GM21825 (cell line): ENCODE data around the gene STIM1.
"Not testable (repeated sequence)": the region's sequence is repeated elsewhere in the genome, so short reads cannot be mapped to it uniquely, and the experiment has no call there.

Source experiments
- ATAC-seq: cut with Tn5 transposase; IDR thresholded peaks from one replicate; pipeline ENCODE4 v1.9.1; 2021; ENCODE audit warnings: mild to moderate bottlenecking, moderate library complexity; ENCODE audit not compliant: unreplicated experiment

STIM1 gene

DNA sequence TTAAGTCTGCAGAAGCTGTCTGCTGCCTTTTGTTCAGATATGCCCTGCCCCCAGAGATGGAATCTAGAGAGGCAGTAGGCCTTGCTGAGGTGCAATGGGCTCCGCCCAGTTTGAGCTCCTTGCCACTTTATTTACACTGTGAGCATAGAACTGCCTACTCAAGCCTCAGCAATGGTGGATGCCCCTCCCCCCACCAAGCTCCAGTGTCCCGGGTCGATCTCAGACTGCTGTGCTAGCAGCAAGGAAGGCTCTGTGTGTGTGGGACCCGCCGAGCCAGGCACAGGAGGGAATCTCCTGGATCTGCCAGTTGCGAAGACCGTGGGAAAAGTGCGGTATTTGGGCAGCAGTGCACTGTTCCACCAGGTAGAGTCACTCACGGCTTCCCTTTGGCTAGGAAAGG is 161.1 kb downstream of the STIM1 start:
- not testable (repeated sequence) for ATAC-seq

DNA sequence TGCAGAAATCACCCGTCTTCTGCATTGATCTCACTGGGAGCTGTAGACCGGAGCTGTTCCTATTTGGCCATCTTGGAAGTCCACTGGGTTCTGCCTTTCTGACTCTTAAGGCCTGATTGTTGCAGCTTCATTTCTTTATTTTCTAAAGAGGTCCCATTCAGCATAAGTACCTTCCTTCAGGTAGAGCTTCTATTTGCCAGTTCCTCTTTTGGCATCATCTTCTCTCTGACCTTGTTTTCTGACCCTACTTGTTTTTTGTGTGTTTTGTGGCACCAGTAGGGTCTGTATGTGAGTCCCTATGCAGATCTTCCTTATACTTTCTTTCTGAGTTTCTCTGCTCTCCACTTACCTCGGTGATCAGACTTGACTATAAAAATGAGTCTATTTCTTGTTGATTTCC is 161.7 kb downstream of the STIM1 start:
- ATAC-seq = no peak

DNA sequence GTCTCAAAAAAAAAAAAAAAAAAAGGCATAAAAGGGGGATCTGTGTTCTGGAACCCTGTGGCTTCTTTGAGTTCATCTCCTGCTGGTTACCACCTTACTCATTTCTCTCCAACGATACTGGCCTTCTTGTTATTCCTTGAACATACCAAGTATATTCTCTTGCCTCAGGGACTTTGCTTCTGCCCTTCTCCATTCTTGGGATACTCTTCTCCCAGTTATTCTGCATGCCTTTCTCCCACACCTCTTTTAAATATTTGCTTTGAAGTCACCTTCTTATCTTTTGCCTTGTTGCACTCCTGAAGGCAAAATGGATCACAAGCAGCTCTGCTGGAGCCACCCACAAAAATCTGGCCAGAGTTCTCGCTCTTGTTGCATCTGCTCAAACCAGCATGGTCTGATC is 163.2 kb downstream of the STIM1 start:
- no peak for ATAC-seq

DNA sequence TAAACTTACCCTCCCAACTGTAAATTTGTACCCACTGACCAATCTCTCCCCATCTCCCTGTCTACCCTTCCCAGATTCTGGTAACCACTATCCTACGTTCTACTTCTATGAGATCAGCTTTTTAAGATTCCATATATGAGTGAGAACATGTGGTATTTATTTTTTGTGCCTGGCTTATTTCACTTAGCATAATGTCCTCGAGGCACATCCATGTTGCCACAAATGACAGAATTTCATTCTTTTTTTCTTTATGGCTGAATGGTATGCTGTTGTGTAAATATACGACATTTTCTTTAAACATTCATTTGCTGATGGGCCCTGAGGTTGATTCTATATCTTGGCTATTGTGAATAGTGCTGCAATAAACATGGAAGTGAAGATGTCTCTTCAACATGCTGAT is 164.4 kb downstream of the STIM1 start:
- no peak for ATAC-seq

DNA sequence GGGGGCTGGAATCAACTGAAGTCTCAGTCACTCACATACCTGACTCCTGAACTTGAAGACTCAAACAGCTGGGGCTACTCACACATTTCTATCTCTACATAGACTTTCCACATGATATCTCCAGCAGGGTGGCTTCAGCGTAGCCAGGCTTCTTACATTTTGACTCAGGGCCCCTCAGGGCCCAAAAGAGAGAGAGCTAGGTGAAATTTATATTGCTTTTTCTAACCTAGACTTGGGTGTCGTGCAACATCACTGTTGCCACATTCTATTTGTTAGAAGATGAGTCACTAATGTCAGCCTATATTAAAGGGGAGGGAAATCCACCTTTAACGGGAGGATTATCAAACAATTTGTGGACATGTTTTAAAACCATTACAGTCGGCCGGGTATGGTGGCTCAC is 167.2 kb downstream of the STIM1 start:
- ATAC-seq = no peak

DNA sequence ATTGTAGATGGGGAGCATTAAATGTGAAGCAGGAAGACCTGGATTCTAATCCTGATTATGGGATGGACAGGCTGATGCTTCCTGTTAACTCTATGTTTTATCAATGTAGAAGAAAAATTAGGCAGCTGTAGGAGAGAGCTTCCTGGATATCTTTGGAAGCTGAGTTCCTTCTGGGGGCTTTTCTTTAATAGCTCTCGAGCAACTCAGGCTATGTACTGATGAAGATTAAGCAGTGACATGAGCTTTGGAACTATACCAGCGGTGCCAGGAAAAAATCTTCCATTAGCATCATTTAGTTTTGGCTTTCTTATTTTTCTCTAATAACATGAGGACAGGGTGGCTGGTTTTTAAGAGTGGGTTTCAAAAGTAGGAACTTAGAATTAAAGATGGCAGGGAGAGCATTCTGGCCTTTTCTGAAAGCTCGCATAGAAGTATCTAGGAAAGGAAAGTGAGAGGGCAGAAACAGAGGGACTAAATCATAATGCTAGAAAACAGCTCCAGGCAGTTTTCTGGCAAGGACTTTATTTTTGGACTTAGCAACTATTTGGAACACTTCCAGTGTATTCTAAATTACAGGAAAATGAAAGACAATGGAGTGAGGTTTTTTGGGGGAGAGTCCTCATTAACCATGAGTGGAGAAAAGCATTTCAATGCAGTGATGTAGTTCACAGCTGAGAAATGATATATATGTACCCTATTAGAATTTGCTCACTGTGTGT is 169.9 kb downstream of the STIM1 start:
- no peak for ATAC-seq

DNA sequence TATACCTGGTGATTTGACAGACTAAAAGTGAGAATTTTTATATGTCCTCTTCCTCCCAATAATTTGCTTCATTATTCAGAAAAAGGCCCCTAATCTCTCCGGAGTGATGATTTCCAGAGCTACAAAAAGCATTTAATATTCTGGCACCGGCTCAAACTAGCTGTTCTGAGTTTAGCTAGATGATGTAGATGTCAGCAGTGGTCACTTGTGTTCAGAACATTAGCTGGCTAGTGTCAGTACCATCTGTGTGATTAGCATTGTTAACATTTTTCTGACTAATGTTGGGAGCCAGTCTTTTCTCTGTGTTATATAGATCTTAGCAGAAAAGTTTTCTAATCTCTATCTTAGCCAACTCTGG is 170.5 kb downstream of the STIM1 start:
- no peak for ATAC-seq

DNA sequence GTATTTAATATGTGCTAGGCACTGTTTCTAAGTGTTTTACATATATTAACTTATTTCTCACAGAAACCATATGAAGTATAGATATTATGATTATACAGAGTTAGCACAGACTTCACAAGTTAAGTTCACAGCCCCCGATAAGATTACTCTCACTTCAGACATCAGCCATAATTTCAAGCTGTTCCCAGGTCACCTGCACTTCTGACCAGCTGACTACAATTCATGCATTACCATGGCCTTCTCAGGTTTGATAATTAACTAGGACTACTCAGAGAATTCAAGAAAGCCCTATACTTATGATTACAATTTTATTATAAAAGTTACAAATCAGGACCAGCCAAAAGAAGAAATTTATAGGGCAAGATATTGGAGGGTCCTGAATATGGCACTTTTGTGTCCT is 170.9 kb downstream of the STIM1 start:
- ATAC-seq = no peak

DNA sequence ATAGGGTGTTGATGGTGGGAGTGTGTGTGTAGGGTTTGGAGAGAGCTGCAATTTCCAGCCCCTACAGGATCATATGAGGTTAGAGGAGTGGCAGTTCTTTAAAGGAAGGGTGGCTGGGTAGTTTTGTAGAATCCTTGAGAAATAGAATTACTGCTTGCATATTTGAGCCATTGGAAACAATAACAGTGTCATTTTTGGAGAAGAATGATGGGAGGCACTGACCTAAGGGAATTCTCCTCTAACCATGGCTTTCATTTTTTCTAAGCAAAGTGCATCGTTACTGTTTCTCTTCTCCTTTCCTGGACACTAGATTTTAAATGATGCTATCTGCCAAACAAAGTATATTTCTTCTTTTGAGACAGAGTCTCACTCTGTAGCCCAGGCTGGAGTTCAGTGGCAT is 172.3 kb downstream of the STIM1 start:
- no peak for ATAC-seq

DNA sequence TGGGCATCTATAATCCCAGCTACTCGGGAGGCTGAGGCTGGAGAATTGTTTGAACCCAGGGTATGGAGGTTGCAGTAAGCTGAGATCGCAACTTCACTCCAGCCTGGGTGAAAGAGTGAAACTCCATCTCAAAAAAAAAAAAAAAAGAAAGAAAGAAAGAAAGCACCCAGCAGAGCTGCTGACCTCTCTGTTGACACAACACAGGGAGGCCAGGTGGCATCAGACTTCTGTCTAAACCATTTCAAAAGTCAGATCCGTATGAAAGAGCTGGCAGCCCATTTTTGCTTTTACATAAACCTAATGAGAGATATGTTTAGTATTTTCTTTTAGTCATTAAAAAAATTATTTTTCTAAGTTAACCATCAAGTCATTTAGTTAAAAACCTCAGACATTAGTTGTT is 174.7 kb downstream of the STIM1 start:
- ATAC-seq = no peak

DNA sequence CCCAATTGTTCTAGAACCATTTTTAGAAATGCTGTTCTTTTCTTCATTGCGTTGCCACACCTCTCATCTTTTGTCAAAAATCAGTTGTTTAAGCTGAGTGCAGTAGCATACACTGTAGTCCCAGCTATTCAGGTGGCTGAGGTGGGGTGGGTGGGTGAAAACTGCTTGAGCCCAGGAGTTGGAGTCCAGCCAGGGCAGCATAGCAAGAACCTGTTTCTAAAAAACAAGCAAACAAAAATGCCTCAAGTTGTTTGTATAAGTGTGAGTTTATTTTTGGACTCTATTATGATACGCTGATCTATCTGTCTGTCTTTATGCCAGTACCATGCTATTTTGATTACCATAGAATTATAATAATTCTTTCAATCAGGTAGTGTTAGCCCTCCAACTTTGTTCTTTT is 176.6 kb downstream of the STIM1 start:
- ATAC-seq = no peak

DNA sequence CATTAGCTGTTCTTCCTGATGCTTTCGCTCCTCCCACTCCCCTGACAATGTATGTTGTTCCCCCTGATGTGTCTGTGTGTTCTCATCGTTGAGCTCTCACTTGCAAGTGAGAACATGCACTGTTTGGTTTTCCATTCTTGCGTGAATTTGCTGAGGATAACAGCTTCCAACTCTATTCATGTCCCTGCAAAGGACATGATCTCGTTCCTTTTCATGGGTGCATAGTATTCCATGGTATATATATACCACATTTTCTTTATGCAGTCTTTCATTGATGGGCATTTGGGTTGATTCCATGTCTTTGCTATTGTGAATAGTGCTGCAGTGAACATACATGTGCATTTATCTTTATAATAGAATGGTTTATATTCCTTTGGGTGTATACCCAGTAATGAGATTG is 180.5 kb downstream of the STIM1 start:
- ATAC-seq = no peak

DNA sequence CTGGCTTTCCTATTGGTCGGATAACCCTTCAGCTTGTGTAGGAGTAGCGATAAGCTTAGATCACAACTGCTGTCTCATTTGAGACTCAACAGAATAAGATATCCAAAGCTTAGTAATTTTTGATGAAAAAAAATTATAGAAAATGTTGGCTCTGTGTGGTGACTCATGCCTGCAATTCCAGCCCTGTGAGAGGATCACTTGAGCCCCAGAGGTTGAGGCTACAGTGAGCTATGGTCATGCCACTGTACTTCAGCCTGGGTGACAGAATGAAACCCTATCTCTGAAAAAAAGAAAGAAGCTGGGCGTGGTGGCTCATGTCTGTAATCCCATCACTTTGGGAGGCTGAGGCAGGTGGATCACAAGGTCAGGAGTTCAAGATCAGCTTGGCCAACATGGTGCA is 183.5 kb downstream of the STIM1 start:
- no peak for ATAC-seq

DNA sequence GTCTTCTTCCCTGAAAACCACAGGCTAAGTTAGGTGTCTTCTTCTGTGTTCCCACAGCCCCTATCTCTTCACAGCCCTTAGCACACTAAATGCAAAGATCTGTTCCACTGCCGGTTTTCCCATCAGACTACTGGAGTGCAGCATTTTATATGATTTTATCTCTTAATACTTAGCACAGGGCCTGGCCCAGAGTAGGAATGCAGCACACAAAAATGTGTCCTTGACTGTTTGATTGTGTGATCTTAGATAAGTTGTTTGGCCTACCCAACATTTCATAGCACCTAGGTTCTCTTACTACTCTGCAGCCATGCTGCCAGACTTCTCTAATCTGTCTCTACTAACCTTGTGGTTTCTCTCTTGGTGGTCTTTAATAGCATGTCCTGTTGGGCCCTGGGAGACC is 185.0 kb downstream of the STIM1 start:
- no peak for ATAC-seq

DNA sequence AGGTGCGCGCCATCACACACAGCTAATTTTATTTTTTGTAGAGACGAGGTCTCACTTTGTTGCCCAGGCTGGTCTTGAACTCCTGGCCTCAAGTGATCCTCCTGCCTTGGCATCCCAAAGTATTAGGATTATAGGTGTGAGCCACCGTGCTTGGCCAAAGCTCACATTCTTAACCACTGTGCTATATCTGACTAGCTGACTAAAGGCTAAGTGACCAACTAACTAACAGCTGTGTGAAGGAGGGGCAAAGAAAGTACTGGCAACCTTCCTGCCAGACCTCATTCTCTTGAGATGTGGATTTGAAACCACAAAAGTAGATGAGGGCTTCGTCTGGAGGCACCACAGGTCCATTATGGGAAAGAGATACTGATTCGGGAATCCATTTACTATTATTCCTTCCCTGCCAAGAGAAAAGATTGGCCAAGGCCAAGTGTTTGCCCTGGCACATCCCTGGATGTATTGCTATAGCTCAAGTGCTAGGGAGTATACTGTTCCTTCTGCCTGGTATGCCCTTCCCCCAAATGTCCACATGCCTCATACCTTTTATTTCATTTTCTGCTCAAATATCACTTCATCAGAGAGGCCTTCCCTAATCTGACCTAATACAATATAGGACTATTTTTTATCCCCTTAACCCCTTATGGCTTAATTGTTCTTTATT is 186.4 kb downstream of the STIM1 start:
- ATAC-seq = no peak

DNA sequence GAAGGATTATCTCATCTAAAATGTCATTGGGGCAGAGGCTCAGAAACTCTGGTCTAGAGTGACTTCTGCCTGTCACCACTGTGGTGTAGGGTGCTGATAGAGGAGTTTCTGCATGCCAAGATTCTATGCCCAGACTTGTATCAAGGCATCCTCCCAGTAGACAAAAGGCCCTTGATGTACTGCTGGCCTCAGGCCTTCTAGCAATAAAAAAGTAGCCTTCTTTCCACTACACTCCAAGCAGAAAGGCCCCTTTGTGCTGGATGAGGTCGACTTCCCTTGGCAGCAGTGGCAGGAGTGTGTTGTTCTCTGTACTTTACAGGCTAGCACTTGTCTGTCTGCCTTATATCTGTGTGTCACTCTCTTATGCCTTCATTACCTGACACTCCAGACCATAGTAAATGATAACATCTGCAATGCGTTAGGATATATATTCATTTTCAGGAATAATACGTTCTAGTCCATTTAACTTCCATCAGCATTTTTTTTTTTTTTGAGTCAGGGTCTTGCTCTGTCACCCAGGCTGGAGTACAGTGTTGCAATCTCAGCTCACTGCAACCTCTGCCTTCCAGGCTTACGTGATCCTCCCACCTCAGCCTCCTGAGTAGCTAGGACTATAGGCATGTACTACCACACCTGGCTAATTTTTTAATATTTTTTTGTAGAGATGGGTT is 189.6 kb downstream of the STIM1 start:
- no peak for ATAC-seq

DNA sequence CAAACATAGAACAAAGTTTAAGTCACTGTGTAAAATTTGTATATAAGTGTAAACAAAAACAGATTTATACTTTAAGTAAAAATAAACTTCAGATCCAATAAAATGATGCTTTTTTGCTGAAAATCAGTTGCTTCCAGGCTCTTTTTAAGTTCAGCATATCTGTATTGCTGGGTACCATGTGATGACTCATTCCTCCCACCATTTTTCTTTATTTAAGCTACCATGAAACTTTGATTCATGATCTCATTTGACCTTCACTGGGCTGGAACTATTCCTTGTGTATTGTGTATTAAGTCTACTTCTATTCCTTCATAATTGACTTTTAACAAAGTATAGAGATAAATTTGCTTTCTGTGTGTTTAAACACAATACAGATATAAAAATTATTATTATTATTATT is 192.9 kb downstream of the STIM1 start:
- ATAC-seq = no peak

DNA sequence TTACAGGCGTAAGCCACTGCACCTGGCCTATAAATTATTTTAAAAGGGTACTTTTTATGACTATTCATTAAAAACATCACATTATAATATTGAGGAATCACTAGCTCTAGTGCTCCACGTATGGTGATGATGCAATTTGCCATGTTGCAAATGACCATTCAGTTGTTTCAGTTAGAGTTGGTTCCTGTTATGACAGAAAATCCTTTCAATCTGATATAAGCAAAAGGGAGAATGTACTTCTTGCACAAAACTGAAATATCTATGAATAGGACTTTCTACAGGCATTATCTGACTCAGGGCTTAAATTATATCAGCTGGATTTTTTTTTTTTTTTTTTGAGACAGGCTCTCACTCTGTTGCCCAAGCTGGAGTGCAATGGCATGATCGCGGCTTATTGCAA is 193.5 kb downstream of the STIM1 start:
- ATAC-seq = no peak

DNA sequence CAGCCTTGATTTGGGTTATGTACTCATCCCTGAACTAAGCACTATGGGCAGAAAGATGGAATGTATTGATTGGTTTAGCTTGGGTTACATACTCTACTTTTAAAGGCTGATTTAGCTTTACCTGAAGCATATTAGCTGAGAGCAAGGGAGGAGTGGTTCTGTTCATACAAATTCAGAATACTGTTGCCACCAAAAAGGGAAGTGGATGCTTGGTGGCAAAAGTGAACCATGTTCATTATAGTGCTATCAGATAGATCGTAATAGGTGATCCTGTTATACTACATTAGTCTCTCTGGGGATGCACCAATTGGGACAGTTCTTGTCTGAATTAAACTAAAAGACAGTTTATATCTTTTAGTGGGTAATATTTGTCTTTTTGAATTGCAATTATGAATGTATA is 194.7 kb downstream of the STIM1 start:
- ATAC-seq = no peak

DNA sequence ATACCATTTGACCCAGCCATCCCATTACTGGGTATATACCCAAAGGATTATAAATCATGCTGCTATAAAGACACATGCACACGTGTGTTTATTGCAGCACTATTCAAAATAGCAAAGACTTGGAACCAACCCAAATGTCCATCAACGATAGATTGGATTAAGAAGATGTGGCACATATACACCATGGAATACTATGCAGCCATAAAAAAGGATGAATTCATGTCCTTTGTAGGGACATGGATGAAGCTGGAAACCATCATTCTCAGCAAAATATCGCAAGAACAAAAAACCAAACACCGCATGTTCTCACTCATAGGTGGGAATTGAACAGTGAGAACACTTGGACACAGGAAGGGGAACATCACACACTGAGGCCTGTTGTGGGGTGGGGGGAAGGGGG is 197.7 kb downstream of the STIM1 start:
- ATAC-seq = not testable (repeated sequence)

DNA sequence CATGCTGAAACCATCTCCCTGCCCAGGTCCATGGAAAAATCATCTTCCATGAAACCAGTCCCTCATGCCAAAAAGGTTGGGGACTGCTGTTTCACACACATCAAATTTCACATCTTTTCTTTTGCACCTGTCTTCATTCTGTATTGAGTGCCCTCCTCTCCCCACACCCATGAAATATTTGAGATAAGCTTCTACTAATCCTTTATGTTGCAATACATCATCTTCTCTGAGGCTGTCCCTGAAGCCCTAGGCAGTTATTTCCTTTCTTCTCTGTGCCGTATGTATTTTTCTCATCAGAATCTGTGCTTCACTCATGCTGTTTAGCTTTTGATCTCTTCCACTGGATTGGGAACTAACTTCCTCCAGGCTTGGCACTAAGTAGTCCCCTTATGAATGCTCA is 199.2 kb downstream of the STIM1 start:
- ATAC-seq = no peak

DNA sequence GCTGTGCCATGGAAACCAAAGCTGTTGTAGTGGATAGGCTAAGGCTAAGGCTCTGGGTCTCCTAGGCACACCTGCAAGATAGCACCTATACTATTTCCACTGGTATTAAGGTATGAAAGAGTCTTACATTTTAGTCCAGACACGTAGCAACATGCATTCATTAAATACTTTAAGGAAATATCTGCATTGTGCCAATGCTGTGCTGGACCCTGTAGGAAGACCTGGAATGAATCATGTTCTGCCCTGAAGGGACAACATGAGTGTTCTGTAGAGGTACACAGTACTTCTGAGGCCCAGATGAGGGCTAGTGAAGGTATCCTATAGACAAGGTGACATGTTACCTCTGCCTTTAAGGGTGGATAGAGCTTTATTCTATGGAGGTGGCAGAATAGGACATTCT is 204.0 kb downstream of the STIM1 start:
- no peak for ATAC-seq
